GM12801 (cell line): ENCODE results near the gene BTBD10.

Experiments used
- CTCF ChIP-seq: IDR thresholded peaks from one replicate; pipeline ENCODE4 v1.5.1; 2011; ENCODE audit warnings: control low read depth; ENCODE audit not compliant: insufficient read length; ENCODE audit errors: extremely low read depth

The BTBD10 gene

GRCh38 chr11:13423372-13423771 lies 39.6 kb downstream of the BTBD10 start:
- no peak for TF ChIP-seq CTCF

- no peak for TF ChIP-seq CTCF
These were observed 41.5 kb downstream of the BTBD10 start for GRCh38 chr11:13421561-13421960.

- TF ChIP-seq CTCF, result no peak
These were observed 47.8 kb downstream of the BTBD10 start for GRCh38 chr11:13415201-13415600.

GRCh38 chr11:13405220-13405619 lies 57.8 kb downstream of the BTBD10 start:
- TF ChIP-seq CTCF, result no peak

GRCh38 chr11:13391217-13391616 lies 71.8 kb downstream of the BTBD10 start:
- TF ChIP-seq CTCF, result no peak

- TF ChIP-seq CTCF, result no peak
These were observed 74.3 kb downstream of the BTBD10 start for GRCh38 chr11:13388741-13389140.

GRCh38 chr11:13386567-13386966 lies 76.5 kb downstream of the BTBD10 start:
- TF ChIP-seq CTCF, result no peak
